ENCODE results near the gene PRSS56.
A peak's percentile ranks its signal among the peaks of the same experiment; 100 is the strongest.
"Not testable (repeated sequence)": the region's sequence is repeated elsewhere in the genome, so short reads cannot be mapped to it uniquely, and the experiment has no call there.

Gene PRSS56

GRCh38 chr2:232542715-232543467 is 22.7 kb downstream of the PRSS56 start:
- DNase-seq: peak; percentile 52

GRCh38 chr2:232543491-232543890 is 23.3 kb downstream of the PRSS56 start:
- no peak for DNase-seq

- peak; percentile 54 for DNase-seq
Observed at GRCh38 chr2:232543928-232544631, 23.9 kb downstream of the PRSS56 start.

- DNase-seq: no peak
Observed at GRCh38 chr2:232544674-232545073, 24.5 kb downstream of the PRSS56 start.

- peak; percentile 51 for DNase-seq
Observed at GRCh38 chr2:232545511-232546375, 25.6 kb downstream of the PRSS56 start.

GRCh38 chr2:232547991-232548390 is 27.8 kb downstream of the PRSS56 start:
- no peak for DNase-seq

- no peak for DNase-seq
Observed at GRCh38 chr2:232549655-232550353, 29.6 kb downstream of the PRSS56 start.

GRCh38 chr2:232550354-232551249 is 30.4 kb downstream of the PRSS56 start, which contains the start of the genes EIF4E2 and TIGD1:
EIF4E2 (plus strand) TSS chr2:232550689; CDS start chr2:232550725, 36 bp downstream.
TIGD1 (minus strand) TSS chr2:232550557; CDS start chr2:232549882, 675 bp downstream.
- DNase-seq: peak; percentile 97

GRCh38 chr2:232551250-232551638 is 31.1 kb downstream of the PRSS56 start:
- DNase-seq: no peak

GRCh38 chr2:232551776-232552175 is 31.6 kb downstream of the PRSS56 start:
- DNase-seq: no peak

GRCh38 chr2:232556426-232556825 is 36.2 kb downstream of the PRSS56 start:
- DNase-seq: no peak

- DNase-seq: no peak
Observed at GRCh38 chr2:232562515-232563151, 42.4 kb downstream of the PRSS56 start.

GRCh38 chr2:232563580-232563979 is 43.4 kb downstream of the PRSS56 start:
- DNase-seq: no peak

- DNase-seq: no peak
Observed at GRCh38 chr2:232567721-232568120, 47.5 kb downstream of the PRSS56 start.

GRCh38 chr2:232568161-232568560 is 48.0 kb downstream of the PRSS56 start:
- no peak for DNase-seq

- DNase-seq: no peak
Observed at GRCh38 chr2:232569541-232569940, 49.4 kb downstream of the PRSS56 start.

GRCh38 chr2:232570481-232570880 is 50.3 kb downstream of the PRSS56 start:
- DNase-seq: not testable (repeated sequence)

GRCh38 chr2:232571026-232571474 is 50.9 kb downstream of the PRSS56 start:
- no peak for DNase-seq

- DNase-seq: no peak
Observed at GRCh38 chr2:232573042-232573441, 52.9 kb downstream of the PRSS56 start.

- DNase-seq: no peak
Observed at GRCh38 chr2:232573771-232574435, 53.7 kb downstream of the PRSS56 start.
